Endometrial microvascular endothelial cells (primary cell): ENCODE data around the gene SINHCAF. TPM values are rescaled to one million over a fixed set of nuclear protein-coding genes. Genes with fewer than 3 reads are reported as not detected.

Experiments used
- in situ Hi-C: cut with HindIII; loops from 2 replicates; pipeline ENCODE4 v1.10.0; 2017; ENCODE audit warnings: low sequenced_read_pairs, low pct_unique_long_range_greater_than_20kb; ENCODE audit errors: inconsistent ontology term
- total RNA-seq: library from RNA; depleted of rRNA; stranded (reverse); fragments of >200 nt; gene quantifications from one replicate; pipeline ENCODE4 v1.2.3, GENCODE V29; 2015; ENCODE audit errors: inconsistent ontology term

The SINHCAF gene
- total RNA-seq, 1 donor from 2014 or later = 89.9 TPM

DNA sequence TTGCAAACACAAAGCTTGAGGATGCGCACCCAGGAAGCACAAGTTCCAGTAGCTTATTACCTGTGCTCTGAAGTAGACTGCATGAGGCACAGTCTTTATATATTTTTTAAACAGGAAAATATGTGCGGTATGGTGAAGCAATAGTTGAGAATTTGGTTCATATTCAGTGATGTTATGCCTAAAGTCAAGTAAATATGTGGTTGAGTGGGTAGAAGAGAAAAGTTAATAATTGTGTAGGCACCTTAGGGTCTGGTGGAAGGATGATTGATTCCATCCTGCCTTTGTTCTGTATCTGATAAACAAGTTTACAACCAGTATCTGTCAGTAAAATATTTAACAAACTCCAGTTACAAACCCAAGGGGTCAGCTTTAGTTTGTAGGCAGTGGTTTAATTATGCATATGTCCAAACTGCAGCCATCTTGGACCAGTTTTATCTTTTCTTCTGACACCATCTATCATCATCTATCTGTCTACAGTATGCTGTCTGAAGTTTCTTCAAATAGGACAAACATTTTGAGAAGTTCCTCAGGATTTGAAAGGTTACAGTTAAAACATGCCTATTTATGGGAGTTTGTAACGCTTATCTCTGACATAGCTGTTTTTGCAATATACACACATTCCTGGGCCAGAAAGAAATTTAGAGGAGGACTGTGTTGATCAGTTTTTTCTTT, 10.8 kb downstream of the SINHCAF start:
- in situ Hi-C loops = no loop called here

DNA sequence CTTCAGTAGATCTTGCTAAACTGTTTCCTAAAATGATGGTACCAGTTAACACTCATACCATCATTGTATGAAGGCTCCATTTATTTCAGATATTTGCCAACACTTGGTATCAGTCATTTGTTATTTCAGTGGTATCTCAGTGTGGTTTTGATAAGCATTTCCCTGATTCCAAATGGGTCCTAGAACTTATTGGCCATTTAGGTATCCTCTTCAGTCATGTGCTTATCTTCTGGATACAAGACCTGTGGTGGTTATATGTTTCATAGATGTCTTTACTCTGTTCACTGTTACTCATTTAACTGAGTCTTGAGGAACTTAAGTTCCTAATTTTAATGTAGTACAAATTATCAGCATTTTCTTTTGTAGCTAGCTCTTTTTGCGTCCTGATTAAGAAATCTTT, 13.5 kb downstream of the SINHCAF start:
- in situ Hi-C loops = no loop called here

DNA sequence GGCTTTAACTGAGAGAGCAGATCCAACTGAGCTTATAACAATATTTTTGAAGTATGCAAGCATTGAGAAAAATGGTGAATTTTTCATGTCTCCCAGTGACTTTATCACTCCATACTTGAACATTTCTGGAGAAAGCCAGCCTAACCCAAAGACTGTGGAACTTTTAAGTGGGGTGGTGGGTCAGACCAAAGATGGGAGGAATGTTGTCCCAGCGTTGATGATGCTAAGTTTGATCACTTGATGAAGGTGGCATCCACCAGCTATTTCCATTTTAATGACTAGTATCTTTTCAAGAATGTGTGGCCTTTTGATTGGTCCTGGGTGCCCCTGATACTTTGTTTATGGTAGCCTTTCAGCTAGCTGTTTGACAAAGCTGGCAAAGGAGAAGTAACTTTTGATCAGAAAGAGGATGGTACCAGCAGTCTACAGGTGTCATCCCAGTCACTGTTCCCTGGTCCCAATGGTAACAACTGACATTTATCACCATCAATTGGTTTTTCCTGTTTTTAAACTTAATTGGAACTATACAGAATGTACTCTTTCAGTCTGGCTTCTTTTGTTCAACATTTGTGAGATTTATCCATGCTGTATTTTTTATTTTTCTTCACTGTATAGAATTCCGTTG, 14.2 kb downstream of the SINHCAF start:
- in situ Hi-C loops = no loop called here

DNA sequence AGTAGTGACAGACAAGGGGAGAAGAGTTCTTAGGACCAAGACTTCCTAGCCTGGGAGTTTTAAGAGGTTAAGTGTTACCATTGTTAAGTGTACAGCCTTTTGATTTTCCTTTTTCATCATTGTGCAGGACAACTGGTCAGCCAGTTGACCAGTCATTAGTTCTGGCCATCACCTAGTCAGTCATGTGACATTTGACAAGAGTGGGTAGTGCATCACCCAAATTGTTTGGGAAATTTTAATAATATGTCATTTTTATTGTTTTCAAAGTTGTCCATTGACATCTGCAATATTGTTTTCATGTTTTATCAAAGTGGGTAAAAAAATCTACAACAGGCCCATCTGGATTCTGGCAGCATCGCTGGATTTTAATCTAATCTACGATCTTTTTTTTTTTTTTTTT, 15.5 kb downstream of the SINHCAF start:
- in situ Hi-C loops = no loop called here

DNA sequence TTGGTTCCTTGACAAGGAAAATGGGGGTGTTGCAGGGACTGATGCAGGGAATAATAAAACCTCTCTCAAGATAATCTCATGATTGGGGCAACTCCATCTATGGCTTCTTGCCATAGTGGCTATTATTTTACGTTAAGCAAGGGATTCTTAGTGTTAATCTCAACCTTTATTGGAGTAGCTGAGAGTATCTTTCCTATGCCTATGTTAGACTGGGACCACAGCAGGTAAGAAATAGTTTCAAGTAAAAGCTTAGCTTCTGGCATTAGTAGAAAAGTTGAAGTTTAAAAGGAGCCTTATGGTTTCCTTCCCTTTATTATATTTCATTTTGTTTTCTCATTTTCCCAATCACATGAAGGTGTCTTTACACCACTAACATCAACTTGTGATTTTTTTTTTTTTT, 16.7 kb downstream of the SINHCAF start:
- in situ Hi-C loops = no loop called here

DNA sequence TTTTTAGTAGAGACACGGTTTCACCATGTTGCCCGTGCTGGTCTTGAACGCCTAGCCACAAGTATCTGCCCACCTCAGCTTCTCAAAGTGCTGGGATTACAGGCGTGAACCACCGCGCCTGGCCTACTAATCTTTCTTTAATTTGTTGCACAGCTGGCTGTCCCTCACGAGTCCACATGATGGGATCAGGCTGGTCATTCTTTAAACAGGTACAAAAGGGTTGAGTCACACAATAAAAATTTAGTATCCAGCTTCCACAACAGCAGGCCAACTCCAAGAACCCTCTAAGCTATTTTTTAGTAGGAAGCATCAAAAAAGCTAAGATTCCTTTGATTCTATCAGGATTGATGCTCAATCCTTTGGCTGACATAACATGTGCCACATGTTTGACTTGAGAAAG, 17.8 kb downstream of the SINHCAF start:
- in situ Hi-C loops = no loop called here

DNA sequence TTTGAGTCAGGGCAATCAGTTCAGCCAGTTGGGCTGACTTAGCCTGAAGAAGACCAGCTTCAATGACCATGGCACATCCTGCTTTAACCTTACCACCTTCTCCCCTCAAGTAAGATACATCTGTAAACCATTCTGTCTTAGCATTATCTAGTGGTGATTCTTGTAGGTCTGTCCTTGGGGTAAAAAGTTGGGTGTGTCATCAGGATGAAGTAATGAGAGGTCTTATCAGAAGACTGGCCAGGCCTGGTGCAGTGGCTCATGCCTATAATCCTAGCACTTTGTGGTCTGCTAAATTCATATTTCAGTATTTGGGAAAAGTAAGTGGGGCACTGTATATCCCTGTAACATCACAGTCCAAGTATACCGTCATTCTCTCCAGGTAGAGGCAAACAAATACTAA, 19.1 kb downstream of the SINHCAF start:
- in situ Hi-C loops = no loop called here

DNA sequence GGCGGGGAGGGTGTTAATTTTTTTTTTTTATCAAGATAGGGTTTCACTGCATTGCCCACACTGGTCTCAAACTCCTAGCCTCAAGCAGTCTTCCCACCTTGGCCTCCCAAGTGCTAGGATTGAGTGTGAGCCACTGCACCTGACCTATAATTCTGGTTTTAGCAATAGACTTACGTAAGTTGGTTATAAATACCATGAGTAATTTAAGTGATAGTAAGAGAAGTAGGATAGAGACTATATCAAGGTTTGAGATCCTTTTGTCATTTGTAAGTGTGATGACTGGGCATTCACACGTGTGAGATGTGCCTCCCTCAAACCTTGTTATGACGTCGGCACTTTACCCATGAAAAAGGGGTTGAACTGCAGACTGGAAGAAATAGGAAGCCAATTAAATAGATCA, 22.5 kb downstream of the SINHCAF start:
- in situ Hi-C loops = no loop called here

DNA sequence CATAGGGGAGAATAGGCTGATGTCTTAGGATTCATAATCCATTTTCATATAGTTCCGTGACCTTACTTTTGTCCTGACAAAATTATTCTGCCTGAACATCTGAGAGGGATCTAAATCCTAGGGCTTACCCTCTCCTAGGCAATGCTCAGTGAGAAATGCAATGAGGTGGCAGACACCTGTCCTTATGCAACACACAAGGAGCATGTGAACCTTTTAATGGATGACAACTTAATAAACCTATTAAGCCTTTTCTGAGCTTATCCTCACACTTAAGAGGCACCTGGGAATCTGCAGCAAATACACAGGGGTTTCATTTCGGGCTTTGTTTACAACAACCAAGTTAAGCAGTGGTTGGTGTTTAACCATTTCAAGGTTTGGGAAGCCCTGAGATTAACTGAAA, 24.6 kb downstream of the SINHCAF start:
- in situ Hi-C loops = no loop called here

DNA sequence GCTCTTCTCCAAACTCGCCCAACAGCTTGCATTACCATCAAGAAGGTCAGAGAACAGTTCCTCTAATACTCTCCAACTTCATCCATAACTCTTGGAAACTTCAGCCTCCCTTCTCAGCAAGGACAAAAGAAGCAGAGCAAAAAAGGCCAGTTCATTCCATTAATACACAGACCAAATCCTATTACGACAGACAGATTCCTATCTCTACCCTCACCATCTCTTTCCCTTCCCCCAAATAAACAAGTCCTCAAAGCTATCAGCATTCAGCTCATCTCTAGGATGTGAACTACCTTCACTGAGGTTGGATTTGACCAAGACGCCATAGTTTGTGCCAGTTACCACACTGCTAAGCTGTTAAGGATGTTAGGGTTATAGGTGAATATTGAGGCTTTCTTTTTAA, 25.2 kb downstream of the SINHCAF start:
- in situ Hi-C loops = no loop called here

DNA sequence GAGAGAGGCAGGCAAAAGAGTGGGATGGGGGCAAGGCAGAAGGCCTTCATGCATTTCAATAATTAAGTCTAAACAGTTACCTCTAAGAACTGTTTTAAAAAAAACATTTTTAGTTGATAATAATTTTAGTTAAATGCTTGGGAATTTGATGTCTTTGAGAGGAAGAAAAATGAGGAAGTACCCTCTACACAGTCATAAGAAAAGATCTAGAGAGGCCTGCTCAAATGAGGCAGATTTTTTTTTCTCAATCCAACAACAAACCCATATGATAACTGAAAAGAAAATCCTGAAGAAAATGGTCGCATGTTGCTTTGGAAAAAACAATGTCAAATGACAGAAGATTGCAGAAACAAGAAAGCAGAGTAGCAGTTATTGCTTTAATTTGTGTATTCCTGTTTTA, 25.6 kb downstream of the SINHCAF start:
- in situ Hi-C loops = no loop called here

DNA sequence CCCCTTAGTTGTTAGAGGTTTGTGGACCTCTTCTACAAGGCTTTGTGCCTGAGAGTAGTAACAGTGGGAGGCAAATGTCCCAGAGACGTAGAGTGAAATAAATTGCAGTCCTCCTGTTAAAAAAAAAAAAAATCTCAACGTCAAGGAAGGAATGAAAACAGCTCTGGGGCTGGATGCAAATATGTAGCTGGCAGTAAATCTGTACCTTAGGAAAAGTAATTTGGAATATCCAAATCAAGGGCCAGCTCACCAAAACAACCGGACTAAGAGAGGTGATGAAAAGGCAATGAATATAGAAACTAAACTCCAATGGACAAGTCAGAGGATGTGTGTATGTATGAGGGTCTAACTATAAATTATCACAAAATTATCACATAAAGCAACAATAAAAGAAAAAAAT, 27.0 kb downstream of the SINHCAF start:
- in situ Hi-C loops = no loop called here

DNA sequence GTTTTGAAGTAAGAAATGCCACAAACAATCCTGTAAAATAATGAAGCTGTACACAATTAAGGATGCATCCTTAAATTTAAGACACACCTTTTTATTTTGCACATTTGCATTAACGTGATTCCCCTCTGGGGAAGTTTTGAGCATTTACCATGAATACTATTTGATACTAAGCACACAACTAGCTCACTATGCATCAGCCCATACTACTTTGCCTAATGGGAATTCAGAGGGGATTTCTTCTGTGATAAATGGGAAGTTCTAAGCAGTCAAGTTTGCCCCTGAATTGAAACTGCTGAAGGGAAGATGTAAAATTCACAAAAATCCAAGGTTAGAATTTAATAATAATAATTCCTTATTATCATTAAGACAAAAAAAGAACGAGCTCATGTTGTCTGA, 27.4 kb downstream of the SINHCAF start:
- in situ Hi-C loops = no loop called here

DNA sequence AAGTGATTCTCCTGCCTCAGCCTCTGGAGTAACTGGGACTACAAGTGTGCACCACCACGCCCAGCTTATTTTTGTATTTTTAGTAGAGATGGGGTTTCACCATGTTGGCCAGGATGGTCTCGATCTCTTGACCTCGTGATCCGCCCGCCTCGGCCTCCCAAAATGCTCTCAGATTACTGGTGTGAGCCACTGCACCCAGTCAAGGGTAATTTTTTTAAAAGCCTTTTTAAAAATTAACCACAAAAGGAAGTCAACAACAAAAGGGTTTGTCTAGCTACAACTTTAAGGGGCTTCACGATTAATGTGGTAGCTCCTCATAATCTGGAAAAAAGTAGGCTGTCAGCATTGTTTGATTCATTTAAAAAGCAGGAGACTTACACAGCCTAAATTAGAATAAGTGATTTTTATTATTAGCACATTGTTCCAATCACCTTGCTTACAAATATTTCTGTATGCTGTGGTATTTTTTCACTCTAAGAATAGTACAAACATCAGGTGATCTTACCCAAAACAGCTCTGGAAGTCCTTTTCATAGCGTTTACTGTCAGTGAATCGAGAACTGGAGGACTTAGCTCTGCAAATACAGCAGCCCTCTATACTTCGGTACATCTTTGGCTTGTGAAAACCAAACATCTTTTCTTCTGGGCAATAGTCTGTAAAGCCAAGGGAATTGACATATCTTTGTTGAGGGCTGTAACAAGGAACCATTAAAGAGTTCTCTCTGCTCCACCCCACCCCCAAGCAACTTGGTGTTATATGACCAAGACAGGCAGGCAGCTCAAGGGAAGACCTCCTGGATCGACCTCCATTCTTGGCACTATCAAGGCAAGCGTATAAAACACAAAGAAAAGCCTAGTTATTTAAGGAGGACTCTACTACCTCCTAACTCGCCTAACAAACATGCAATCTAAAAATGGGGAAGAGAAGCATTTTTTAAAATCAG, 28.1 kb downstream of the SINHCAF start:
- in situ Hi-C loops = no loop called here

DNA sequence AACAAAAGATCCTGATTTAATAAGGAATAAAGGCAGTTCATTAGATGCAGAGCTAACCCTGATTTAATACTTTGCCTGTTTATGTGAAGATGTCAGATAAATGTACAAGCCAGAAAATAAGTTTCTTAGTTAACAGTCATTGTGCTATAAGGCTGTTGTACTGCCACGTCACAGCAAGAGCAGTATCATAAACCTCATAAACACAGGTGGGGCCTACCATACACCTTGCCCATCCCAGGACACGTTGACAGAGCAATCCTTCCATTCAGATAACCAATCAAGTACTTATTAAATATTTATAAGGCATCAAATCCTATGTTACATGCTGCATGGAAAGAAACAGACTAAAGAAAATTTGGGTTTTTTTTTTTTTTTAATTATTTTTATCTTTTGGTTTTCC, 36.5 kb downstream of the SINHCAF start:
- in situ Hi-C loops = no loop called here

DNA sequence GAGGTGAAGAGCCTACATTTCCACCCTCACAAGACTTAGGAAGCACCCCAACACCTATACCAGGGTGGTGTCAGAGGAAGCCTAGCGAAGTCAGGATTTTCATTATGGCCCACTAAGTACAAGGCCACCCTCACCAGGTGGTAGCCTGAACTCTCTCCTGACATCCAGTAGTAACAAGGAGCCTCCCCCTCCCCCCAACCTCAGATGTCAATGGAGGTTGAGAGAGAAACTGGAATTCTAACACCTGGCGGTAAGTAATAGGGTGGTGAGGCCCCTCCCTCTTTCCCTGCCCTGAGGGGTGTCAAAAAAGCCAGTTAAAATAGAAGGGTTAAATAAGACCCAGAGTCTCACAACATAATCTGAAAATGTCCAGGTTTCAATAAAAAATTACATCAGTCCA, 37.6 kb downstream of the SINHCAF start:
- in situ Hi-C loops = no loop called here

DNA sequence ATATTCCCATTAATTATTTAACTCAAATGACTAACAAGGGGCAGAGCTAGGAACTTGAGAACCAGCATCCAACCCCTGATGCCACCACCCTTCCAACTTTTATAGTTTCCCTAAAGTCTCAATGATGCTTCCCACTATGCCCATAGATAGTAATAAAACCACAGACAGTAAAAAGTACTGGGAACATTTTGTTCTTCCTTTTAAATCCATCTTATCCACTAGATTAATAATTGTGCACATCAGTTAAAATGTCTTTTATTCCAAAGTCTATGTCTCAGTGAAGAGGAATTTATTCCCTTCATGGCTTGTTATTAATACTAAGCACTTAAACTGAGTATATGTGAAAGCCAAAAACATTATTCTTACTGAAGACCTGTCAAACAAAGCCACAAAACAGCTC, 45.8 kb downstream of the SINHCAF start:
- in situ Hi-C loops = no loop called here

DNA sequence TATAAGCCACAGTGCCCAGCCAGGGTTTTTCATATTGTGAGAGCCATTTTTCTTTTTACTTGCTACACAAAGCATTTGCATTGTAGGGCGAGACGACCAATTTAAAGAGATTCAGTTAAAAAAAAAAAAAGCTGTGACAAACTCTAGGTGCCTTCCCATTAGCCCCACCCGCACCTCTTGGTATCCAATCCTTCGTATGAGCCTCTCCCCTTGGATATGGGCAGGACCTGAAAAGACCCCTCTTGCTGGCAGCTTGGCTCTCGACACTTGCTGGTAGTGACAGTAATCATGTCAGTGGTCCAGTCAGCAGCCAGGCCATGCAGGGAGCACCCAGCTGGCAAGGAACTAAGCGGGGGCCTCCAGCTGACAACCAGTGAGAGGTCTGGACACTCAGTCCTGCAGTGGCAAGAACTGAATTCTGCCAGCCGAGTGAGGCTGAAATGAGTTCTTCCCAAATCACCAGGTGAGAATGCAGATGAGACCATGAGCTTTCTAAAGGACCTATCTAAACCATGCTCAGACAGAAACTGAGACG, 46.5 kb downstream of the SINHCAF start:
- in situ Hi-C loops = no loop called here

DNA sequence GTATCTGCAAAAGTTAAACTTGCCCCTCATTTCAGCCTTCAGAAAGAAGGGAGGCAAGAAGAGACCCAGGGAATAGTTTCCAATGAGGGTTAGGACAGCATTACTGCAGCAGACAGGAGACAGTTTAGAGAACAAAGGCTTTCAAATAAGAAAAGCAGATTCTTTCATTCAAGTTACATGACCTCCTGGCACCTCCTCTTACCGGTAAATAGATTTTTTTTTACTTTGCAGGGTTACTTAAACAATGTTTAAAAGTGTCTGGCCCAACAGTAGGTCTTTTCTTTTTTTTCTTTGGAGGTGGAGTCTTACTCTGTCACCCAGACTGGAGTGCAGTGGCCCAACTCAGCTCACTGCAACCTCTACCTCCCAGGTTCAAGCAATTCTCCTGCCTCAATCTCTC, 47.1 kb downstream of the SINHCAF start:
- in situ Hi-C loops = no loop called here

DNA sequence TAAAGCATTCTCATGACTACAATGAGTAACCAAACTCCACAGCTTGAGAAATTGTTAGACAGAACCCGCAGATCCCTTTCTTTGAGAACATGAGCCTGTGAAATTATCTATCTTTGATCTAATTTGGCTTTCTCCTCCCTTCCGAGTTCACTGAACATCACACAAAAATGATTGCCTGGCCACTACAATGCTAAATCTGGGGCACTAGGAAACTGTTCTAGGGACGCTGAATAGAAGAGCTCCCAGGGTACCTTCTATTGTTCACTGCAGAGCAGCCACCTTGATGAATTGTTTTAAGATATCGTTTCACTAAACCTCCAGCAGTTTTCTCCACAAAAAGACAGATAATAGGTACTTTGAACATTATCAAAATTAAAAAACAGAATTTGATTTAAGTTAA, 47.5 kb downstream of the SINHCAF start:
- in situ Hi-C loops = no loop called here
